Measurements from ENCODE around the gene SYT9. TPM values are rescaled to one million over a fixed set of nuclear protein-coding genes. Genes with fewer than 3 reads are reported as not detected.
A peak's percentile ranks its signal among the peaks of the same experiment; 100 is the strongest.

The SYT9 gene
- total and polyA plus RNA-seq, 10 of the 15 experiments (the other 5 are each of a cell fraction or from before 2014, with no cell fraction given), result 0.03 TPM; not detected in 9

GRCh38 chr11:7467652-7468051 lies 215.9 kb downstream of the SYT9 start (continued):
- no peak for TF ChIP-seq ESRRA (IDR thresholded peaks at IDR 0.05; ENCODE audit: low read length)
- peak; percentile 74 for TF ChIP-seq NR2F1 (conservative IDR thresholded peaks at IDR 0.05)
- TF ChIP-seq NFYB (IDR thresholded peaks at IDR 0.05; ENCODE audit: insufficient read depth, low read depth, low read length), result no peak
- no peak for TF ChIP-seq SRF (IDR thresholded peaks at IDR 0.05; ENCODE audit: low read depth in 2 of 2, low read length in 2 of 2)
- TF ChIP-seq BMI1 (IDR thresholded peaks at IDR 0.05; ENCODE audit: borderline replicate concordance), result no peak
- no peak for TF ChIP-seq YY1 (IDR thresholded peaks at IDR 0.05; ENCODE audit: low read depth, low read length)
- no peak for TF ChIP-seq CHD1 (IDR thresholded peaks at IDR 0.05; ENCODE audit: low read depth, low read length)
- no peak for TF ChIP-seq MYC (IDR thresholded peaks at IDR 0.05; ENCODE audit: insufficient read depth, insufficient read length, insufficient replicate concordance, low read length, severe bottlenecking)
- no peak for TF ChIP-seq TAF1 (IDR thresholded peaks at IDR 0.05; ENCODE audit: borderline replicate concordance, low read depth, low read length)
- no peak for TF ChIP-seq FOS (IDR thresholded peaks at IDR 0.05; ENCODE audit: borderline replicate concordance, extremely low read depth, insufficient read length)
- TF ChIP-seq E4F1 (IDR thresholded peaks at IDR 0.05; ENCODE audit: borderline replicate concordance, partially characterized antibody), result no peak
- TF ChIP-seq ZNF384 (IDR thresholded peaks at IDR 0.05; ENCODE audit: borderline replicate concordance, low read depth, low read length), result no peak
- TF ChIP-seq ZNF207 (IDR thresholded peaks at IDR 0.05; ENCODE audit: borderline replicate concordance), result no peak
- no peak for TF ChIP-seq NFXL1 (IDR thresholded peaks at IDR 0.05; ENCODE audit: borderline replicate concordance)
- TF ChIP-seq, protein P1, sequence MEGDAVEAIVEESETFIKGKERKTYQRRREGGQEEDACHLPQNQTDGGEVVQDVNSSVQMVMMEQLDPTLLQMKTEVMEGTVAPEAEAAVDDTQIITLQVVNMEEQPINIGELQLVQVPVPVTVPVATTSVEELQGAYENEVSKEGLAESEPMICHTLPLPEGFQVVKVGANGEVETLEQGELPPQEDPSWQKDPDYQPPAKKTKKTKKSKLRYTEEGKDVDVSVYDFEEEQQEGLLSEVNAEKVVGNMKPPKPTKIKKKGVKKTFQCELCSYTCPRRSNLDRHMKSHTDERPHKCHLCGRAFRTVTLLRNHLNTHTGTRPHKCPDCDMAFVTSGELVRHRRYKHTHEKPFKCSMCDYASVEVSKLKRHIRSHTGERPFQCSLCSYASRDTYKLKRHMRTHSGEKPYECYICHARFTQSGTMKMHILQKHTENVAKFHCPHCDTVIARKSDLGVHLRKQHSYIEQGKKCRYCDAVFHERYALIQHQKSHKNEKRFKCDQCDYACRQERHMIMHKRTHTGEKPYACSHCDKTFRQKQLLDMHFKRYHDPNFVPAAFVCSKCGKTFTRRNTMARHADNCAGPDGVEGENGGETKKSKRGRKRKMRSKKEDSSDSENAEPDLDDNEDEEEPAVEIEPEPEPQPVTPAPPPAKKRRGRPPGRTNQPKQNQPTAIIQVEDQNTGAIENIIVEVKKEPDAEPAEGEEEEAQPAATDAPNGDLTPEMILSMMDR (IDR thresholded peaks at IDR 0.05 in 2 of 3, conservative IDR thresholded peaks at IDR 0.05 in 1 of 3; ENCODE audit: control insufficient read depth in 2 of 3, extremely low read depth in 1 of 3, insufficient read depth in 1 of 3, low read depth in 3 of 3, low read length in 3 of 3), result no peak
- no peak for TF ChIP-seq NRF1 (conservative IDR thresholded peaks at IDR 0.05; ENCODE audit: low read depth, low read length)
- TF ChIP-seq IKZF1 (conservative IDR thresholded peaks at IDR 0.05), result 0 out of 2 replicates have a peak, but pooled peaks have one; percentile 32
- TF ChIP-seq BCL3 (IDR thresholded peaks at IDR 0.05; ENCODE audit: borderline replicate concordance, insufficient read depth, low read depth, low read length, poor library complexity, severe bottlenecking), result no peak
- no peak for TF ChIP-seq JUNB (IDR thresholded peaks at IDR 0.05)
- no peak for TF ChIP-seq ZZZ3 (IDR thresholded peaks at IDR 0.05; ENCODE audit: control insufficient read depth, insufficient read length, low read depth)
- no peak for TF ChIP-seq SREBF1 (IDR thresholded peaks at IDR 0.05; ENCODE audit: low read length)
- TF ChIP-seq, protein P2, sequence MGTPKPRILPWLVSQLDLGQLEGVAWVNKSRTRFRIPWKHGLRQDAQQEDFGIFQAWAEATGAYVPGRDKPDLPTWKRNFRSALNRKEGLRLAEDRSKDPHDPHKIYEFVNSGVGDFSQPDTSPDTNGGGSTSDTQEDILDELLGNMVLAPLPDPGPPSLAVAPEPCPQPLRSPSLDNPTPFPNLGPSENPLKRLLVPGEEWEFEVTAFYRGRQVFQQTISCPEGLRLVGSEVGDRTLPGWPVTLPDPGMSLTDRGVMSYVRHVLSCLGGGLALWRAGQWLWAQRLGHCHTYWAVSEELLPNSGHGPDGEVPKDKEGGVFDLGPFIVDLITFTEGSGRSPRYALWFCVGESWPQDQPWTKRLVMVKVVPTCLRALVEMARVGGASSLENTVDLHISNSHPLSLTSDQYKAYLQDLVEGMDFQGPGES (IDR thresholded peaks at IDR 0.05), result no peak
- no peak for TF ChIP-seq E2F4 (IDR thresholded peaks at IDR 0.05; ENCODE audit: low read depth, low read length)
- peak; percentile 61; the same call in 1 of the 2 replicates for TF ChIP-seq ATF7 (IDR thresholded peaks at IDR 0.05; ENCODE audit: low read depth)

Measured in GM12878 (cell line).